MM.1S (cell line): ENCODE measurements around the gene SLC41A2.
A peak's percentile ranks its signal among the peaks of the same experiment; 100 is the strongest.

Experiments
- DNase-seq: peaks from one replicate; pipeline ENCODE4 v3.0.0-alpha.2; 2015
- H2AFZ ChIP-seq: fragments of 300-600 bp; sonication (generic); 2 replicates; pipeline ENCODE4 v1.6.0; 2016; ENCODE audit warnings: antibody characterized with exemption, low read length
- H3F3A ChIP-seq: fragments of 300-600 bp; sonication (generic); 2 replicates; pipeline ENCODE4 v1.6.1; 2016; ENCODE audit warnings: mild to moderate bottlenecking, antibody characterized with exemption, low read length, moderate library complexity, mixed read lengths; ENCODE audit not compliant: insufficient read depth
- H3K27ac ChIP-seq: fragments of 300-600 bp; sonication (generic); 2 replicates; pipeline ENCODE4 v1.5.1; 2016; ENCODE audit warnings: mild to moderate bottlenecking, low read length
- H3K27me3 ChIP-seq: fragments of 300-600 bp; sonication (generic); replicated peaks from 2 replicates; pipeline ENCODE4 v1.6.0; 2016; ENCODE audit warnings: low read length; ENCODE audit not compliant: insufficient read depth
- H3K36me3 ChIP-seq: fragments of 300-600 bp; sonication (generic); replicated peaks from 2 replicates; pipeline ENCODE4 v1.6.1; 2016; ENCODE audit warnings: mild to moderate bottlenecking, low read length, mixed read lengths; ENCODE audit not compliant: insufficient read depth
- H3K4me1 ChIP-seq: fragments of 300-600 bp; sonication (generic); 2 replicates; pipeline ENCODE4 v1.6.1; 2016; ENCODE audit warnings: low read length, mixed read lengths
- H3K4me2 ChIP-seq: fragments of 300-600 bp; sonication (generic); 2 replicates; pipeline ENCODE4 v1.6.0; 2016; ENCODE audit warnings: low read depth, low read length
- H3K4me3 ChIP-seq: fragments of 300-600 bp; sonication (generic); 2 replicates; pipeline ENCODE4 v1.5.1; 2016; ENCODE audit warnings: low read length, mixed read lengths
- H3K79me2 ChIP-seq: fragments of 300-600 bp; sonication (generic); 2 replicates; pipeline ENCODE4 v1.6.1; 2016; ENCODE audit warnings: mixed run types, low read length, mixed read lengths
- H3K9ac ChIP-seq: fragments of 300-600 bp; sonication (generic); 2 replicates; pipeline ENCODE4 v1.6.1; 2016; ENCODE audit warnings: low read length, mixed read lengths
- H3K9me2 ChIP-seq: fragments of 300-600 bp; sonication (generic); replicated peaks from 2 replicates; pipeline ENCODE4 v1.6.1; 2016; ENCODE audit warnings: mild to moderate bottlenecking, low read length, mixed read lengths; ENCODE audit not compliant: insufficient read depth
- H3K9me3 ChIP-seq: fragments of 300-600 bp; sonication (generic); replicated peaks from 2 replicates; pipeline ENCODE4 v1.6.1; 2016; ENCODE audit warnings: mild to moderate bottlenecking, low read length, mixed read lengths; ENCODE audit not compliant: insufficient read depth
- H4K20me1 ChIP-seq: fragments of 300-600 bp; sonication (generic); 2 replicates; pipeline ENCODE4 v1.6.1; 2016; ENCODE audit warnings: mild to moderate bottlenecking, low read length, moderate library complexity, mixed read lengths; ENCODE audit not compliant: insufficient read depth
- EZH2 ChIP-seq: fragments of 300-600 bp; sonication (generic); optimal IDR thresholded peaks from 2 replicates; pipeline ENCODE3; 2017; ENCODE audit warnings: low read depth, mild to moderate bottlenecking, antibody characterized with exemption, low read length, mixed read lengths
- EZH2phosphoT487 ChIP-seq: fragments of 300-600 bp; sonication (generic); IDR thresholded peaks from 2 replicates; pipeline ENCODE4 v1.6.1; 2018; ENCODE audit warnings: antibody characterized with exemption, low read length
- TF ChIP-seq, protein P1 (sequence below): fragments of 300-600 bp; sonication (generic); IDR thresholded peaks from 2 replicates; pipeline ENCODE4 v1.5.1; 2016; ENCODE audit warnings: antibody characterized with exemption, low read length, mixed read lengths

SLC41A2 gene

DNA sequence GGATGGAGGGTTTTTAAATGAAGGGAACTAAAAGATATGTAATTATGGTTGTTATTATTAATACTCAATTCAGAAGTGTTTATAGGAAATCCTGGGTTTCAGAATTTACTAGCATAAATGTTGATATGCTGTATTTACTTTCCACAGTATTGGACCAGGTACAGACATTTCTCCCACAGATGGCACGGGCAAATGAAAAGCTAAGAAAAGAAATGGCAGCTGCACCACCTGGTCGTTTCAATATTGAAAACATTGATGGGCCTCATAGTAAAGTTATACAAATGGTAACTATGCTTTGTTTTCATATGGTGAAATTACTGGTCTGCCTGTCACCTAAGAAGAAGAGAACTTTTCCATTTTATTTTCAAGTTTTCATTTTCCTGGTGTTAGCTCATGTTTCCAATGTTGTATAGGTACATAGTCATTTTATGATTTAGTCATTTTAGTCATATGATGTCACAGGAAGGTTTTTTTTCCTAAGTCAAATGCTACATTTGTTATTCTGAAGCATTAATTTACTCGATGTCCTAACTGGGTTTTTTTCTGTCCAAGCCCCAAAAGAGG is 33.6 kb upstream of the SLC41A2 start:
- H3K36me3 ChIP-seq: peaks cover 28% of the 10 kb centered on the region
- H3K4me2 ChIP-seq: peak overlapping the region; percentile 22
- TF ChIP-seq, protein P1, sequence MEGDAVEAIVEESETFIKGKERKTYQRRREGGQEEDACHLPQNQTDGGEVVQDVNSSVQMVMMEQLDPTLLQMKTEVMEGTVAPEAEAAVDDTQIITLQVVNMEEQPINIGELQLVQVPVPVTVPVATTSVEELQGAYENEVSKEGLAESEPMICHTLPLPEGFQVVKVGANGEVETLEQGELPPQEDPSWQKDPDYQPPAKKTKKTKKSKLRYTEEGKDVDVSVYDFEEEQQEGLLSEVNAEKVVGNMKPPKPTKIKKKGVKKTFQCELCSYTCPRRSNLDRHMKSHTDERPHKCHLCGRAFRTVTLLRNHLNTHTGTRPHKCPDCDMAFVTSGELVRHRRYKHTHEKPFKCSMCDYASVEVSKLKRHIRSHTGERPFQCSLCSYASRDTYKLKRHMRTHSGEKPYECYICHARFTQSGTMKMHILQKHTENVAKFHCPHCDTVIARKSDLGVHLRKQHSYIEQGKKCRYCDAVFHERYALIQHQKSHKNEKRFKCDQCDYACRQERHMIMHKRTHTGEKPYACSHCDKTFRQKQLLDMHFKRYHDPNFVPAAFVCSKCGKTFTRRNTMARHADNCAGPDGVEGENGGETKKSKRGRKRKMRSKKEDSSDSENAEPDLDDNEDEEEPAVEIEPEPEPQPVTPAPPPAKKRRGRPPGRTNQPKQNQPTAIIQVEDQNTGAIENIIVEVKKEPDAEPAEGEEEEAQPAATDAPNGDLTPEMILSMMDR: no peak
- TF ChIP-seq EZH2: no peak
- no peak for TF ChIP-seq EZH2phosphoT487

DNA sequence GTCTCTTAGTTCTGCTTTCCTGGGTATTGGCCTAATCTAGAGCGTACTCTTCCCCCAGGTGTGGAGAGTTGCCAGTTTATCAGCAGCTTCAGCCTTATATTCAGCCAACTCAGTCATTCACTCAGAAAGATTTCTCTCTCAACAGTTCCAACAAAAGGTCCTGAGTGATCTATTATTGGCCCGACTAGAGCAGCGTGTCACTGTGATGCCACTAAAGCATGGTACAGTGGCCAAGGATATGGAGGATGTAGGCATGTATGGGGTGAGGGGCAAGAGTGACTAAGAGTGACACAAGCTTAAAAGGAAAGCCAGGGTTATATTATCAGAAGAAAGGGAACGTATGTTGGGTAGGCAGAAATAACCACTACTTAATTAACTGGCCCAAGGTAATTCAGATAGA is 32.9 kb upstream of the SLC41A2 start:
- H3K27me3 ChIP-seq: no peaks in the 10 kb centered on the region
- H3K79me2 ChIP-seq: peaks cover 63% of the 10 kb centered on the region
- TF ChIP-seq, protein P1: no peak
- no peak for TF ChIP-seq EZH2phosphoT487
- no peak for TF ChIP-seq EZH2
- H3K36me3 ChIP-seq: peaks cover 28% of the 10 kb centered on the region
- no peak overlapping the region for H3K9ac ChIP-seq
- H3K9me3 ChIP-seq: no peaks in the 10 kb centered on the region
- no peak overlapping the region for H2AFZ ChIP-seq
- peak overlapping the region; percentile 61 for H3K27ac ChIP-seq
- no peak overlapping the region for H3K4me3 ChIP-seq
- H3K4me2 ChIP-seq: peak overlapping the region; percentile 22
- peaks cover 23% of the 10 kb centered on the region for H3F3A ChIP-seq
- H3K4me1 ChIP-seq: peaks cover 50% of the 10 kb centered on the region
- no peak for DNase-seq
- no peaks in the 10 kb centered on the region for H4K20me1 ChIP-seq
- H3K9me2 ChIP-seq: no peaks in the 10 kb centered on the region

More for the DNA sequence above, 33.6 kb upstream of the SLC41A2 start:
- no peak overlapping the region for H2AFZ ChIP-seq
- H3F3A ChIP-seq: peaks cover 23% of the 10 kb centered on the region
- no peaks in the 10 kb centered on the region for H3K9me2 ChIP-seq
- H3K9ac ChIP-seq: no peak overlapping the region
- peaks cover 59% of the 10 kb centered on the region for H3K79me2 ChIP-seq
- H3K4me1 ChIP-seq: peaks cover 50% of the 10 kb centered on the region
- no peak overlapping the region for H3K4me3 ChIP-seq
- H4K20me1 ChIP-seq: no peaks in the 10 kb centered on the region
- peak overlapping the region; percentile 61 for H3K27ac ChIP-seq
- H3K27me3 ChIP-seq: no peaks in the 10 kb centered on the region
- no peaks in the 10 kb centered on the region for H3K9me3 ChIP-seq
- DNase-seq: peak; percentile 37

DNA sequence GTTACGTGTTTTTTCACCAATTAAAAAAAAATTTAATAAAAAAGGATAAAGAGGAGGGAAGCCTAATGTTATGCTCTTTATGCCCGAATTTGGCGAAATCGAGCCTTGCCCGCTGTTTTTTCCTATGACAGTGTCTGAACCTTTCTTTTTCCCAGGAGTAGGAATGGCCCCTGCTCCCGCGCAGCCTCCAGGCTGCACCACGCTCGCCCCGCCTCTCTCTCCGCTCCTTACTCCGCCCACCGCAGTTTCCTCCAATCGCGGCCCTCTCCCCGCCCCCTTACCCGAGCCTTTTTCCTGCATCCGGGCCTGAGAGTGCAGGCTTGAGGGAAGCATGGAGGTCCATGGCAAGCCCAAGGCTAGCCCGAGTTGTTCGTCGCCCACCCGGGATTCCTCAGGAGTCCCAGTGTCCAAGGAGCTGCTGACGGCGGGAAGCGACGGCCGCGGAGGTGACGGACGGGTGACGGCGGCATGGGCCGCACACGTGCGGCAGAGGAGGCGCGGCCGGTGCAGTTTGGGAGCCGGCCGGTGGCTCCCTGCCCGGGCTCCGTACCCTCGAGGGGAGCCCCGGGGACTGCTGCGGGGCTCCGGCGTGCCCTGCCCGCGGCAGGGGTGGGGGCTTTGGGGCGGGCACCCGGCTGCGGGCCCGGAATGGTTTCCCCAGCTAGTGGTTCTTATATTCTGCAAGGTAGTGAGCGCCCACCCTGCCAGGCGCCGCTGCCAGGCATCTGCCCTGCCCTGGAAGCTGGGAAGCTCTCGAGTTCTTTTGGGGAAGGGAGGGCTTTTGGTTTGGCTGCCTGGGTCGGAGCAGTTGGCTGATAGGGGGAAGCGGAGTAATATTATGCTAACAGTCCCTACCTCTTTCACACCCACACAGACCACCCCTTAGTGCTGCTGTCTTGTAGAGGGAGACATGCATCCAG is 28.2 kb upstream of the SLC41A2 start, which contains the start of gene NOPCHAP1:
NOPCHAP1 (plus strand) TSS at position 295 of the 920 bp plus-strand sequence; CDS start at position 332, 37 bp downstream.
- peak within 1 kb of the TSS; percentile 48; the same call in 1 of the 2 replicates for H3K27ac ChIP-seq
- H3K36me3 ChIP-seq: peaks cover 19% of the 10 kb centered on the region
- peaks cover 50% of the 10 kb centered on the region for H3K79me2 ChIP-seq
- H3K9ac ChIP-seq: peak within 1 kb of the TSS; percentile 67
- H3K4me2 ChIP-seq: peak within 1 kb of the TSS; percentile 89
- H3K27me3 ChIP-seq: no peaks in the 10 kb centered on the region
- H2AFZ ChIP-seq: peak within 1 kb of the TSS; percentile 82
- no peaks in the 10 kb centered on the region for H3K9me2 ChIP-seq
- H3K4me1 ChIP-seq: peaks cover 23% of the 10 kb centered on the region
- no peaks in the 10 kb centered on the region for H4K20me1 ChIP-seq
- no peaks in the 10 kb centered on the region for H3K9me3 ChIP-seq
- peak; percentile 81 for DNase-seq
- peak within 1 kb of the TSS; percentile 77 for H3K4me3 ChIP-seq
- H3F3A ChIP-seq: peaks cover 21% of the 10 kb centered on the region
- TF ChIP-seq EZH2phosphoT487 (no peak), EZH2 (no peak)
- TF ChIP-seq, protein P1: no peak
